ENCODE results near the gene CACNA2D3. TPM values are rescaled to one million over a fixed set of nuclear protein-coding genes. Genes with fewer than 3 reads are reported as not detected.

The CACNA2D3 gene
- total RNA-seq, 3 donors from 2014 or later: not detected

- H3K9me3 Mint-ChIP-seq: no peaks in the 10 kb centered on the region
- no peak for ATAC-seq
- no peak overlapping the region for H3K4me3 Mint-ChIP-seq
- DNase-seq: no peak
- H3K36me3 Mint-ChIP-seq (ENCODE audit: insufficient read depth): no peaks in the 10 kb centered on the region
- H3K27me3 Mint-ChIP-seq (ENCODE audit: low read depth): no peaks in the 10 kb centered on the region
- H3K4me1 Mint-ChIP-seq (ENCODE audit: low read depth): no peaks in the 10 kb centered on the region
These were observed 829.1 kb downstream of the CACNA2D3 start for GRCh38 chr3:54951405-54951804.

GRCh38 chr3:54954022-54954421, 831.7 kb downstream of the CACNA2D3 start:
- DNase-seq: no peak
- no peak for ATAC-seq
- no peaks in the 10 kb centered on the region for H3K36me3 Mint-ChIP-seq (ENCODE audit: insufficient read depth)
- no peaks in the 10 kb centered on the region for H3K4me1 Mint-ChIP-seq (ENCODE audit: low read depth)
- no peaks in the 10 kb centered on the region for H3K27me3 Mint-ChIP-seq (ENCODE audit: low read depth)
- H3K9me3 Mint-ChIP-seq: no peaks in the 10 kb centered on the region
- H3K4me3 Mint-ChIP-seq: no peak overlapping the region

- ATAC-seq (no peak), DNase-seq (no peak)
- H3K4me1 Mint-ChIP-seq (ENCODE audit: low read depth): no peaks in the 10 kb centered on the region
- H3K36me3 Mint-ChIP-seq (ENCODE audit: insufficient read depth): no peaks in the 10 kb centered on the region
- H3K9me3 Mint-ChIP-seq: no peaks in the 10 kb centered on the region
- no peaks in the 10 kb centered on the region for H3K27me3 Mint-ChIP-seq (ENCODE audit: low read depth)
- no peak overlapping the region for H3K4me3 Mint-ChIP-seq
These were observed 832.2 kb downstream of the CACNA2D3 start for GRCh38 chr3:54954521-54954920.

GRCh38 chr3:54955496-54955895, 833.1 kb downstream of the CACNA2D3 start:
- H3K4me1 Mint-ChIP-seq (ENCODE audit: low read depth): no peaks in the 10 kb centered on the region
- H3K36me3 Mint-ChIP-seq (ENCODE audit: insufficient read depth): no peaks in the 10 kb centered on the region
- no peaks in the 10 kb centered on the region for H3K9me3 Mint-ChIP-seq
- no peaks in the 10 kb centered on the region for H3K27me3 Mint-ChIP-seq (ENCODE audit: low read depth)
- H3K4me3 Mint-ChIP-seq: no peak overlapping the region
- no peak for DNase-seq
- ATAC-seq: no peak

- Mint-ChIP-seq H3K4me3 (no peak overlapping the region), H3K27me3 (ENCODE audit: low read depth) (no peaks in the 10 kb centered on the region), H3K9me3 (no peaks in the 10 kb centered on the region), H3K4me1 (ENCODE audit: low read depth) (no peaks in the 10 kb centered on the region), H3K36me3 (ENCODE audit: insufficient read depth) (no peaks in the 10 kb centered on the region)
- ATAC-seq: no peak
- DNase-seq: no peak
These were observed 833.6 kb downstream of the CACNA2D3 start for GRCh38 chr3:54955941-54956340.

GRCh38 chr3:54957711-54958110, 835.4 kb downstream of the CACNA2D3 start:
- no peaks in the 10 kb centered on the region for H3K4me1 Mint-ChIP-seq (ENCODE audit: low read depth)
- no peaks in the 10 kb centered on the region for H3K36me3 Mint-ChIP-seq (ENCODE audit: insufficient read depth)
- no peaks in the 10 kb centered on the region for H3K9me3 Mint-ChIP-seq
- ATAC-seq (no peak), DNase-seq (no peak)
- H3K4me3 Mint-ChIP-seq: no peak overlapping the region
- H3K27me3 Mint-ChIP-seq (ENCODE audit: low read depth): no peaks in the 10 kb centered on the region

GRCh38 chr3:54960082-54960481, 837.7 kb downstream of the CACNA2D3 start:
- ATAC-seq (no peak), DNase-seq (no peak)
- H3K36me3 Mint-ChIP-seq (ENCODE audit: insufficient read depth): no peaks in the 10 kb centered on the region
- H3K4me1 Mint-ChIP-seq (ENCODE audit: low read depth): no peaks in the 10 kb centered on the region
- H3K27me3 Mint-ChIP-seq (ENCODE audit: low read depth): no peaks in the 10 kb centered on the region
- H3K9me3 Mint-ChIP-seq: no peaks in the 10 kb centered on the region
- H3K4me3 Mint-ChIP-seq: no peak overlapping the region

- Mint-ChIP-seq H3K36me3 (ENCODE audit: insufficient read depth) (no peaks in the 10 kb centered on the region), H3K4me3 (no peak overlapping the region), H3K4me1 (ENCODE audit: low read depth) (no peaks in the 10 kb centered on the region), H3K9me3 (no peaks in the 10 kb centered on the region), H3K27me3 (ENCODE audit: low read depth) (peaks cover 2% of the 10 kb centered on the region)
- ATAC-seq: no peak
- DNase-seq: no peak
These were observed 838.3 kb downstream of the CACNA2D3 start for GRCh38 chr3:54960701-54961100.

- no peak for ATAC-seq
- Mint-ChIP-seq H3K36me3 (ENCODE audit: insufficient read depth) (no peaks in the 10 kb centered on the region), H3K27me3 (ENCODE audit: low read depth) (peaks cover 3% of the 10 kb centered on the region), H3K4me3 (no peak overlapping the region), H3K9me3 (no peaks in the 10 kb centered on the region), H3K4me1 (ENCODE audit: low read depth) (no peaks in the 10 kb centered on the region)
- DNase-seq: no peak
These were observed 839.8 kb downstream of the CACNA2D3 start for GRCh38 chr3:54962200-54962599.

- ATAC-seq (no peak), DNase-seq (no peak)
- Mint-ChIP-seq H3K9me3 (no peaks in the 10 kb centered on the region), H3K27me3 (ENCODE audit: low read depth) (peaks cover 3% of the 10 kb centered on the region), H3K4me3 (no peak overlapping the region), H3K4me1 (ENCODE audit: low read depth) (no peaks in the 10 kb centered on the region), H3K36me3 (ENCODE audit: insufficient read depth) (no peaks in the 10 kb centered on the region)
These were observed 841.3 kb downstream of the CACNA2D3 start for GRCh38 chr3:54963641-54964040.

- no peak for ATAC-seq
- peaks cover 3% of the 10 kb centered on the region for H3K27me3 Mint-ChIP-seq (ENCODE audit: low read depth)
- H3K4me1 Mint-ChIP-seq (ENCODE audit: low read depth): no peaks in the 10 kb centered on the region
- H3K4me3 Mint-ChIP-seq: no peak overlapping the region
- no peaks in the 10 kb centered on the region for H3K9me3 Mint-ChIP-seq
- DNase-seq: no peak
- H3K36me3 Mint-ChIP-seq (ENCODE audit: insufficient read depth): no peaks in the 10 kb centered on the region
These were observed 841.7 kb downstream of the CACNA2D3 start for GRCh38 chr3:54964081-54964480.

- Mint-ChIP-seq H3K9me3 (peaks cover 3% of the 10 kb centered on the region), H3K27me3 (ENCODE audit: low read depth) (peaks cover 3% of the 10 kb centered on the region), H3K4me1 (ENCODE audit: low read depth) (no peaks in the 10 kb centered on the region), H3K36me3 (ENCODE audit: insufficient read depth) (no peaks in the 10 kb centered on the region), H3K4me3 (no peak overlapping the region)
- ATAC-seq (no peak), DNase-seq (no peak)
These were observed 843.4 kb downstream of the CACNA2D3 start for GRCh38 chr3:54965746-54966145.

- DNase-seq (no peak), ATAC-seq (no peak)
- Mint-ChIP-seq H3K4me3 (no peak overlapping the region), H3K36me3 (ENCODE audit: insufficient read depth) (no peaks in the 10 kb centered on the region), H3K27me3 (ENCODE audit: low read depth) (peaks cover 3% of the 10 kb centered on the region), H3K9me3 (peaks cover 3% of the 10 kb centered on the region), H3K4me1 (ENCODE audit: low read depth) (no peaks in the 10 kb centered on the region)
These were observed 844.6 kb downstream of the CACNA2D3 start for GRCh38 chr3:54966979-54967378.

GRCh38 chr3:54967731-54968161, 845.4 kb downstream of the CACNA2D3 start:
- H3K27me3 Mint-ChIP-seq (ENCODE audit: low read depth): peaks cover 3% of the 10 kb centered on the region
- no peak for ATAC-seq
- H3K9me3 Mint-ChIP-seq: peaks cover 3% of the 10 kb centered on the region
- no peak overlapping the region for H3K4me3 Mint-ChIP-seq
- H3K36me3 Mint-ChIP-seq (ENCODE audit: insufficient read depth): no peaks in the 10 kb centered on the region
- no peaks in the 10 kb centered on the region for H3K4me1 Mint-ChIP-seq (ENCODE audit: low read depth)
- DNase-seq: no peak

- Mint-ChIP-seq H3K36me3 (ENCODE audit: insufficient read depth) (no peaks in the 10 kb centered on the region), H3K4me1 (ENCODE audit: low read depth) (no peaks in the 10 kb centered on the region), H3K27me3 (ENCODE audit: low read depth) (peaks cover 3% of the 10 kb centered on the region), H3K4me3 (no peak overlapping the region), H3K9me3 (peaks cover 3% of the 10 kb centered on the region)
- DNase-seq (no peak), ATAC-seq (no peak)
These were observed 846.3 kb downstream of the CACNA2D3 start for GRCh38 chr3:54968546-54969172.

GRCh38 chr3:54969652-54970051, 847.3 kb downstream of the CACNA2D3 start:
- H3K27me3 Mint-ChIP-seq (ENCODE audit: low read depth): peaks cover 3% of the 10 kb centered on the region
- no peaks in the 10 kb centered on the region for H3K4me1 Mint-ChIP-seq (ENCODE audit: low read depth)
- H3K4me3 Mint-ChIP-seq: no peak overlapping the region
- H3K36me3 Mint-ChIP-seq (ENCODE audit: insufficient read depth): no peaks in the 10 kb centered on the region
- DNase-seq: no peak
- ATAC-seq: no peak
- peaks cover 3% of the 10 kb centered on the region for H3K9me3 Mint-ChIP-seq

All from activated T-cell treated with anti-CD3 and anti-CD28 coated beads, Interleukin-2, amount 50 U/mL, for 4 hours (primary cell).